ENCODE results near the gene CSF3R.

CSF3R gene

GRCh38 chr1:36447450-36447849 is 35.3 kb downstream of the CSF3R start:
- no peak overlapping the region for H3K27ac ChIP-seq
- no peak overlapping the region for H3K4me3 ChIP-seq
- TF ChIP-seq CTCF (IDR thresholded peaks at IDR 0.05): no peak
- DNase-seq (ENCODE audit: low spot score): no peak

DNA sequence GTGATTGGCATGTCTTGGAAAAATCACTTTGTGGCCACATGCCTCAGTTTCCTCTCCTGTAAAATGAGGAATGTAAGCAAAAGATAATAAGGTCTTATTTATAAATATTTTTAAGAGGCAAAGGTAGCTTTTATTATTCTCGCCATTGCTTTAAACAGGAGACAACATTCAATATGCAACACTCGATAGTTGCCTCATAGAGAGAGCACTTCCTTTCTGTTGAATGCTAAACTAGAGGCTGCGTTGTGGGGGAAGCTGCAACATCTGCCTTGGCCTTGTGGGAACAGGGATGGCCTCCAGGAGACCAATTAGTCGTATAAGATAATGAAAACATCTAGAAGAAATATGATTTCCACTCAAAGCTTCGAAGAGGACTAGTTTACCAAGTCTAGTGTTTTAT is 36.0 kb downstream of the CSF3R start:
- H3K27ac ChIP-seq: no peak overlapping the region
- no peak for DNase-seq (ENCODE audit: low spot score)

GRCh38 chr1:36446271-36446670 is 36.4 kb downstream of the CSF3R start:
- no peak overlapping the region for H3K27ac ChIP-seq
- H3K4me3 ChIP-seq: no peak overlapping the region
- no peak for DNase-seq (ENCODE audit: low spot score)
- TF ChIP-seq CTCF (IDR thresholded peaks at IDR 0.05): no peak

More for the DNA sequence above, 36.0 kb downstream of the CSF3R start:
- no peak overlapping the region for H3K4me3 ChIP-seq
- TF ChIP-seq CTCF (IDR thresholded peaks at IDR 0.05): no peak

GRCh38 chr1:36443297-36443696 is 39.4 kb downstream of the CSF3R start:
- Histone ChIP-seq H3K27ac (no peak overlapping the region), H3K4me3 (no peak overlapping the region)
- no peak for DNase-seq (ENCODE audit: low spot score)
- no peak for TF ChIP-seq CTCF (IDR thresholded peaks at IDR 0.05)

DNA sequence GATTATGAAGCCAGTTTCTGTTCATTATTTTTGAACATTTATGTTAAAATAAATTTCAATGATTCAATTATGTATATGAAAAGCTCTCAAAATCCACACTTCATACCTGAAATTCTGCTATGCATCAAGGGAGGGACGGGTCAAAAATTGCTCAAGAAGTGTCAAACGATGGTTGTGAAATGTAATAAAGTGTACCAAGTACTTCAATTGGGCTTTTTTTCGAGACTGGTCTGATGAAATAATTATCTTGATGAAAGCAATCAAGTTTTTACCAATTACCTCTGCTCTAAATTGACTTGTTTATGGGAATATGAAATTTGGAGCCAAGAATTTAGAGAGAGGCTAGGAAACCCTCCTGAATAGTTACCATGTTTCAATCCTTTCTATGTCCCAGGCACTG is 40.4 kb downstream of the CSF3R start:
- Histone ChIP-seq H3K27ac (no peak overlapping the region), H3K4me3 (no peak overlapping the region)
- TF ChIP-seq CTCF (IDR thresholded peaks at IDR 0.05): no peak
- DNase-seq (ENCODE audit: low spot score): no peak

- no peak for TF ChIP-seq CTCF (IDR thresholded peaks at IDR 0.05)
- H3K4me3 ChIP-seq: no peak overlapping the region
Measured at GRCh38 chr1:36440646-36441045, 42.1 kb downstream of the CSF3R start.

DNA sequence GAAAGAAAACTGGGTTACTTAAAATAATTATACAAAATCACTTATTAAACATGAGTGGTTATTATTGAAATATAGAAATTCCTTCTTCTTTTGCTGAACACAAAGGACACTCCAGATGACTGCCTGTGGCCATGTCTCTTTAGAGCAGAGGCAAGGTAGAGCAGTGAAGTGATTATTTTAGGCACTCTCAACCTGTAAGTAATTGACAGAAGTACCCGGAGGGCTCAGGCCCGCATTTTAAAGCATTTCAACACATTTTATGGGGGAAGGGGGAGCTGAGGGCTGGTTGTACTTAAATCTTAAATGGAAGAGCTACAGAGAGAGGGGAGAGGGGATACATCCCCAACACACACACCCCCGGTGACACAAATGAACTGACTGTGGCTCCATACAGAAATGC is 42.7 kb downstream of the CSF3R start:
- no peak for DNase-seq (ENCODE audit: low spot score)
- no peak for TF ChIP-seq CTCF (IDR thresholded peaks at IDR 0.05)
- H3K27ac ChIP-seq: no peak overlapping the region
- H3K4me3 ChIP-seq: no peak overlapping the region

More at GRCh38 chr1:36440646-36441045, 42.1 kb downstream of the CSF3R start:
- no peak for DNase-seq (ENCODE audit: low spot score)
- H3K27ac ChIP-seq: no peak overlapping the region
